Peyer's patch (tissue), 4 donors: Measurements from ENCODE around the gene DNMBP. TPM values are rescaled to one million over a fixed set of nuclear protein-coding genes. Genes with fewer than 3 reads are reported as not detected.
A peak's percentile ranks its signal among the peaks of the same experiment; 100 is the strongest.

Experiments used
- DNase-seq, 3 donors: peaks; one replicate each; pipeline ENCODE4 v3.0.0-alpha.2; 2017 to 2019
- H3K27ac ChIP-seq, 4 donors: fragments of 200-600 bp; sonication (generic); one replicate each; pipeline ENCODE4 v1.5.1; 2016 to 2019
- H3K27me3 ChIP-seq, 2 donors: fragments of 200-600 bp; sonication (generic); one replicate each; pipeline ENCODE4 v1.5.1; 2019
- H3K36me3 ChIP-seq, 3 donors: fragments of 200-600 bp; sonication (generic); one replicate each; pipeline ENCODE4 v1.5.1; 2016 to 2019
- H3K4me1 ChIP-seq, 4 donors: fragments of 200-600 bp; sonication (generic); one replicate each; pipeline ENCODE4 v1.5.1; 2016 to 2019
- H3K4me3 ChIP-seq, 4 donors: fragments of 200-600 bp; sonication (generic); 1 replicate in 3 of 4; 2 replicates in 1 of 4; pipeline ENCODE4 v1.5.1; 2016 to 2019; ENCODE audit warnings: mild to moderate bottlenecking in 1 of 4
- H3K9me3 ChIP-seq, 4 donors: fragments of 200-600 bp; sonication (generic); one replicate each; pipeline ENCODE4 v1.5.1; 2016 to 2019; ENCODE audit warnings: mild to moderate bottlenecking in 1 of 4
- CTCF ChIP-seq, 6 experiments: fragments of 450-650 bp in 4 of 6; fragments of 200-600 bp in 2 of 6; sonication (generic) in 1 of 6; IDR thresholded peaks; one replicate each; pipeline ENCODE4 v1.5.1; 2017 to 2019; ENCODE audit warnings: antibody characterized with exemption in 6 of 6, mild to moderate bottlenecking in 3 of 6, moderate library complexity in 1 of 6
- POLR2A ChIP-seq, 2 donors: fragments of 450-650 bp; IDR thresholded peaks; one replicate each; pipeline ENCODE4 v1.5.1; 2017; ENCODE audit warnings: antibody characterized with exemption in 2 of 2, mild to moderate bottlenecking in 2 of 2, moderate library complexity in 2 of 2
- total RNA-seq, 4 donors: library from RNA; depleted of rRNA; stranded (reverse); fragments of >200 nt; gene quantifications; one replicate each; pipeline ENCODE4 v1.1.0, GENCODE V29; 2016

The DNMBP gene
- total RNA-seq, 4 donors from 2014 or later = 53.6 to 96.0 (median 69.6) TPM

GRCh38 chr10:100037758-100038315, 28.1 kb upstream of the DNMBP start:
- Histone ChIP-seq H3K4me3 (no peak overlapping the region), H3K9me3 (no peaks in the 10 kb centered on the region), H3K27ac (peak overlapping the region in 3 of 4 donors; percentile 57 to 88 (median 87)), H3K4me1 (peaks cover 0 to 20% (median 1%) of the 10 kb centered on the region in 4 donors), H3K36me3 (no peaks in the 10 kb centered on the region), H3K27me3 (no peaks in the 10 kb centered on the region)
- TF ChIP-seq POLR2A (IDR thresholded peaks at IDR 0.05) (no peak), CTCF (IDR thresholded peaks at IDR 0.05) (no peak)
- no peak for DNase-seq

- H3K27me3 ChIP-seq = no peaks in the 10 kb centered on the region
- no peaks in the 10 kb centered on the region for H3K36me3 ChIP-seq
- H3K4me1 ChIP-seq = peaks cover 0 to 20% (median 1%) of the 10 kb centered on the region in 4 donors
- no peak for TF ChIP-seq CTCF (IDR thresholded peaks at IDR 0.05)
- TF ChIP-seq POLR2A (IDR thresholded peaks at IDR 0.05) = no peak
- no peak overlapping the region for H3K27ac ChIP-seq
- H3K4me3 ChIP-seq = no peak overlapping the region
- no peak for DNase-seq
- H3K9me3 ChIP-seq = no peaks in the 10 kb centered on the region
Observed at GRCh38 chr10:100036850-100037249, 27.1 kb upstream of the DNMBP start.

DNA sequence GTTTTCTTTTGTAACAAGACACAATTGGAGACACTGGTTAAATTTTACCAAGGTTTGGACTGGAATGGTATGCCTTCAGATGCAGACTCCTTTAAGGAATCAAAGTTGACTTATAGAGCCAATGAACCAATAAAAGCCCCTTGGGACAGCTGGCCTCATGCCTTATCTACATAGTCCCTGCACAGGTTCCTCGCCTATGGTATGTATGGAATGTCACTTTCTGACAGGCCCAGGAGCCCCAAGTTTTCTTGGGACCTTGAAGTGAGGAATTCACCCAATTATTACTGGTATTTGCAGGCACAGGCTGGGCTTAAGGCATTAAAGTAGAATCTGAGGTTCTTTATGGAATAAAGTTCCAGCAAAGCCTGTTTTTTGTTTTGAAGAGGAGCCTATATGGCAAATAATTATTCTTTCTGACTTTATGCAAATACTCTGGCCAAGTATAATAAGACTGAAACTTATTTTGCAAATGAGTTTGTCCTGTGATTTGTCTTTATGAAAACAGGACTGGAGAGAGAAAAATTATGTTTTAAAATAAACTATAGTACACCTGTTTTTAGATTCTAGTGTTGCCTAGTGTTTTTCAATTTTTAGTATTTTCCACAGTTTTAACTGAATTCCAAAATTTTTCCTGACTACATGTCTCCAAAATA, 24.1 kb upstream of the DNMBP start:
- H3K4me1 ChIP-seq = peaks cover 0 to 12% (median 1%) of the 10 kb centered on the region in 4 donors
- H3K36me3 ChIP-seq = no peaks in the 10 kb centered on the region
- no peak overlapping the region for H3K27ac ChIP-seq
- TF ChIP-seq CTCF (IDR thresholded peaks at IDR 0.05) = no peak
- no peak for TF ChIP-seq POLR2A (IDR thresholded peaks at IDR 0.05)
- no peak overlapping the region for H3K4me3 ChIP-seq
- no peaks in the 10 kb centered on the region for H3K27me3 ChIP-seq
- no peak for DNase-seq
- no peaks in the 10 kb centered on the region for H3K9me3 ChIP-seq

- no peak for DNase-seq
- TF ChIP-seq POLR2A (IDR thresholded peaks at IDR 0.05) (no peak), CTCF (IDR thresholded peaks at IDR 0.05) (no peak)
- no peak overlapping the region for H3K4me3 ChIP-seq
- no peaks in the 10 kb centered on the region for H3K4me1 ChIP-seq
- H3K27me3 ChIP-seq = no peaks in the 10 kb centered on the region
- no peak overlapping the region for H3K27ac ChIP-seq
- peaks cover 0 to 5% (median 0%) of the 10 kb centered on the region in 4 donors for H3K9me3 ChIP-seq
- H3K36me3 ChIP-seq = no peaks in the 10 kb centered on the region
Observed at GRCh38 chr10:100027416-100027815, 17.7 kb upstream of the DNMBP start.

- TF ChIP-seq POLR2A (IDR thresholded peaks at IDR 0.05) (no peak), CTCF (IDR thresholded peaks at IDR 0.05) (no peak)
- Histone ChIP-seq H3K36me3 (no peaks in the 10 kb centered on the region), H3K27me3 (no peaks in the 10 kb centered on the region), H3K9me3 (peaks cover 0 to 5% (median 0%) of the 10 kb centered on the region in 4 donors), H3K27ac (no peak overlapping the region), H3K4me3 (no peak overlapping the region), H3K4me1 (no peaks in the 10 kb centered on the region)
- DNase-seq = no peak
Observed at GRCh38 chr10:100025576-100025975, 15.8 kb upstream of the DNMBP start.
